H1 (cell line): ENCODE results near the gene NYAP2. TPM values are rescaled to one million over a fixed set of nuclear protein-coding genes. Genes with fewer than 3 reads are reported as not detected.

Source experiments
- ATF2 ChIP-seq: IDR thresholded peaks from 2 replicates; pipeline ENCODE4 v1.6.1; 2012; ENCODE audit warnings: low read length, inconsistent platforms
- ATF3 ChIP-seq: IDR thresholded peaks from 2 replicates; pipeline ENCODE4 v1.6.1; 2011; ENCODE audit warnings: low read depth, mild to moderate bottlenecking, low read length; ENCODE audit not compliant: insufficient read depth
- HDAC6 ChIP-seq: IDR thresholded peaks from one replicate; pipeline ENCODE4 v1.7.1; 2012; ENCODE audit warnings: low read depth, mild to moderate bottlenecking, inconsistent platforms, low read length, moderate library complexity
- KDM5A ChIP-seq: fragments of 200-600 bp; IDR thresholded peaks from 2 replicates; pipeline ENCODE4 v1.7.1; 2012; ENCODE audit warnings: mild to moderate bottlenecking, low read length, inconsistent platforms, mixed read lengths
- RXRA ChIP-seq: IDR thresholded peaks from 2 replicates; pipeline ENCODE4 v1.6.1; 2011; ENCODE audit warnings: low read depth, mild to moderate bottlenecking, low read length, moderate library complexity; ENCODE audit not compliant: insufficient read depth
- polyA plus RNA-seq, 7 experiments: library from polyadenylated mRNA; depleted of rRNA in 3 of 7; stranded (reverse) in 5 of 7; unstranded in 2 of 7; fragments of >200 nt in 5 of 7; fragments of 200-250 nt in 2 of 7; gene quantifications; 1 replicate in 5 of 7; 2 replicates in 1 of 7; 4 replicates in 1 of 7; pipeline versions ENCODE4 v1.2.1 to v1.2.3, GENCODE V29; 2011 to 2013; ENCODE audit warnings: missing spikeins in 2 of 7, mixed read lengths in 2 of 7
- total RNA-seq: library from RNA; stranded (reverse); fragmentation: NEBNext Ultra II Directional; extraction: Animal tissue kit (Norgen Biotek cat#: 25700); gene quantifications from 2 replicates; pipeline ENCODE4 v1.2.1, GENCODE V29; 2021

NYAP2 gene
- total and polyA plus RNA-seq, 2 of the 8 experiments (the other 6 are each of a cell fraction or from before 2014, with no cell fraction given) = not detected

- TF ChIP-seq HDAC6 (no peak), ATF2 (no peak), ATF3 (no peak), KDM5A (no peak), RXRA (no peak)
Observed at GRCh38 chr2:225422145-225422544, 22.6 kb downstream of the NYAP2 start (continued).
